Epithelial cell of proximal tubule (primary cell): ENCODE measurements around the gene COG7. TPM values are rescaled to one million over a fixed set of nuclear protein-coding genes. Genes with fewer than 3 reads are reported as not detected.
"Not testable (repeated sequence)": the region's sequence is repeated elsewhere in the genome, so short reads cannot be mapped to it uniquely, and the experiment has no call there.

ENCODE experiments used
- DNase-seq: peaks from one replicate; pipeline ENCODE4 v3.0.0-alpha.2; 2011; ENCODE audit warnings: low read depth
- H3K4me3 ChIP-seq: 2 replicates; pipeline ENCODE4 v1.5.1; 2011; ENCODE audit warnings: low read depth, mild to moderate bottlenecking, low read length
- total RNA-seq: library from RNA; depleted of rRNA; stranded (reverse); fragments of >200 nt; gene quantifications from 2 replicates; pipeline ENCODE4 v1.2.3, GENCODE V29; 2015
- TF ChIP-seq, protein P1 (sequence below): conservative IDR thresholded peaks from 2 replicates; pipeline ENCODE4 v1.5.1; 2012; ENCODE audit warnings: low read depth, mild to moderate bottlenecking, low read length

COG7 gene
- total RNA-seq, 1 donor from 2014 or later = 9.9 TPM

GRCh38 chr16:23485841-23486240, 32.9 kb upstream of the COG7 start:
- H3K4me3 ChIP-seq = no peak overlapping the region
- no peak for DNase-seq
- TF ChIP-seq, protein P1, sequence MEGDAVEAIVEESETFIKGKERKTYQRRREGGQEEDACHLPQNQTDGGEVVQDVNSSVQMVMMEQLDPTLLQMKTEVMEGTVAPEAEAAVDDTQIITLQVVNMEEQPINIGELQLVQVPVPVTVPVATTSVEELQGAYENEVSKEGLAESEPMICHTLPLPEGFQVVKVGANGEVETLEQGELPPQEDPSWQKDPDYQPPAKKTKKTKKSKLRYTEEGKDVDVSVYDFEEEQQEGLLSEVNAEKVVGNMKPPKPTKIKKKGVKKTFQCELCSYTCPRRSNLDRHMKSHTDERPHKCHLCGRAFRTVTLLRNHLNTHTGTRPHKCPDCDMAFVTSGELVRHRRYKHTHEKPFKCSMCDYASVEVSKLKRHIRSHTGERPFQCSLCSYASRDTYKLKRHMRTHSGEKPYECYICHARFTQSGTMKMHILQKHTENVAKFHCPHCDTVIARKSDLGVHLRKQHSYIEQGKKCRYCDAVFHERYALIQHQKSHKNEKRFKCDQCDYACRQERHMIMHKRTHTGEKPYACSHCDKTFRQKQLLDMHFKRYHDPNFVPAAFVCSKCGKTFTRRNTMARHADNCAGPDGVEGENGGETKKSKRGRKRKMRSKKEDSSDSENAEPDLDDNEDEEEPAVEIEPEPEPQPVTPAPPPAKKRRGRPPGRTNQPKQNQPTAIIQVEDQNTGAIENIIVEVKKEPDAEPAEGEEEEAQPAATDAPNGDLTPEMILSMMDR = no peak

DNA sequence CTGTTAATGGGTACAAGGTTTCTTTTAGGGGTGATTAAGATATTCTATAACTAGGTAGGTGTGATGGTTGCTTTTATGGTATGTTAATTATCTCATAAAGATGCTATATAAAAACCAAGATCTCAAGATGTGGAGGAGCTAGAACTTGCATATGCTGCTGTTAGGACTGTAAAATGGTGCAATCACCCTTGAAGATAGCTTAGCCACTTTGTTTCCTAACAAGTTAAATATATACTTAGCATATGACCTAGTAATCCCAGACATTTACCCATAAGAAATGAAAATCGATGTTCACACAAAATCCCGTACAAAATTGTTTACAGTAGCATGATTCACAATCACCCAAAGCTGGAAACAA, 32.2 kb upstream of the COG7 start:
- no peak for DNase-seq
- no peak overlapping the region for H3K4me3 ChIP-seq
- TF ChIP-seq, protein P1 = no peak

DNA sequence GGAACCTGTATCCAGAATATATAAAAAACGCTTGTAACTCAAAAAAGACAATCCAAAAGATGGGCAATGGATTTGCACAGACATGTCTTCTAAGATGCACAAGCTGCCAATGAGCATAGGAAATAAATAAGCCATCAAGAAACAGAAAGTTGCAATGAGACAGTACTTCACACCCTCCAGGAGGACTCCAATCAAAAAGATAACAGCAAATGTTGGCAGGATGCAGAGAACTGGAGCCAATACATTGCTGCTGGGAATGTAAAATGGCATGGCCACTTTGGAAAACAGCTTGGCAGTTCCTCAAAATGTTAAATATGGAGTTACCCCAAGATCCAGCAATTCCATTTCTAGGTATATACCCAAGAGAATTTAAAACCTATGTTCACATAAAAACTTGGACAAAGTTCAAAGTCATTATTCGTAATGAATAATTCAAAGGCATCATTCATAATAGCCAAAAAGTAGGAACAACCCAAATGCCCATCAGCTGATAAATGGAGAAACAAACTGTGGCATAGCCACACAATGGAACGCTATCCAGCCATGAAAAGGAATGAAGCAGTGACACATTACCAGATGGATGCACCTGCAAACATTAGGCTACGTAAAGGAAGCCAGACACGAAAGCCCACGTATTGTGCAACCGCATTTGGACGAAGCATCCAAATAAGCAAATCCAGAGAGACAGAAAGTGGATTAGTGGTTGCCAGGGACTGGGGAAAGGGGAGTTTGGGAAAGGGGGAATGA, 31.7 kb upstream of the COG7 start:
- TF ChIP-seq, protein P1 = no peak
- DNase-seq = no peak
- H3K4me3 ChIP-seq = no peak overlapping the region

GRCh38 chr16:23483492-23483891, 30.5 kb upstream of the COG7 start:
- not testable (repeated sequence) for DNase-seq

GRCh38 chr16:23482778-23483177, 29.8 kb upstream of the COG7 start:
- DNase-seq = no peak
- TF ChIP-seq, protein P1 = no peak
- no peak overlapping the region for H3K4me3 ChIP-seq

More at GRCh38 chr16:23483492-23483891, 30.5 kb upstream of the COG7 start:
- not testable (repeated sequence) for H3K4me3 ChIP-seq

DNA sequence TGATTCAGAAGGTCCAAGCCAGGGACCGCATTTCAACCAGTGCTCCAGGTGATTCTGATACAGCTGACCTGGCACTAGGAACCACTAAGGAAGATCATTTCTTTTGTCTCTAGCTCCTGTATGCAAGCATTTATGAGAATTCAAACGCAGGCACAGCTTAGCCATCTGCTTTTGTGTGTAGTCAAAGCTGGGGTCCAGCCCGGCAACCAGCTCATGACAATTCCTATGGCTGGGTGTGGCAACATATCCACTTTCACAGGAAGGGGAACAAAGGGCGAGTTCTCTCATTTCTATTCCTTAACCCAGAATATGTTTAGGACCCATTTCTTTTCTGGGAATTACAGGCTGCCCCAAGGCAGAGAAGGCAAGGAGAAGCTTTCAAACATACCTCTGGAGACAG, 27.3 kb upstream of the COG7 start:
- H3K4me3 ChIP-seq = no peak overlapping the region
- no peak for DNase-seq
- TF ChIP-seq, protein P1 = no peak

- TF ChIP-seq, protein P1 = no peak
- H3K4me3 ChIP-seq = no peak overlapping the region
- DNase-seq = no peak
Observed at GRCh38 chr16:23479138-23479537, 26.1 kb upstream of the COG7 start.
